ENCODE results near the gene PRXL2A.
A peak's percentile ranks its signal among the peaks of the same experiment; 100 is the strongest.

The PRXL2A gene

DNA sequence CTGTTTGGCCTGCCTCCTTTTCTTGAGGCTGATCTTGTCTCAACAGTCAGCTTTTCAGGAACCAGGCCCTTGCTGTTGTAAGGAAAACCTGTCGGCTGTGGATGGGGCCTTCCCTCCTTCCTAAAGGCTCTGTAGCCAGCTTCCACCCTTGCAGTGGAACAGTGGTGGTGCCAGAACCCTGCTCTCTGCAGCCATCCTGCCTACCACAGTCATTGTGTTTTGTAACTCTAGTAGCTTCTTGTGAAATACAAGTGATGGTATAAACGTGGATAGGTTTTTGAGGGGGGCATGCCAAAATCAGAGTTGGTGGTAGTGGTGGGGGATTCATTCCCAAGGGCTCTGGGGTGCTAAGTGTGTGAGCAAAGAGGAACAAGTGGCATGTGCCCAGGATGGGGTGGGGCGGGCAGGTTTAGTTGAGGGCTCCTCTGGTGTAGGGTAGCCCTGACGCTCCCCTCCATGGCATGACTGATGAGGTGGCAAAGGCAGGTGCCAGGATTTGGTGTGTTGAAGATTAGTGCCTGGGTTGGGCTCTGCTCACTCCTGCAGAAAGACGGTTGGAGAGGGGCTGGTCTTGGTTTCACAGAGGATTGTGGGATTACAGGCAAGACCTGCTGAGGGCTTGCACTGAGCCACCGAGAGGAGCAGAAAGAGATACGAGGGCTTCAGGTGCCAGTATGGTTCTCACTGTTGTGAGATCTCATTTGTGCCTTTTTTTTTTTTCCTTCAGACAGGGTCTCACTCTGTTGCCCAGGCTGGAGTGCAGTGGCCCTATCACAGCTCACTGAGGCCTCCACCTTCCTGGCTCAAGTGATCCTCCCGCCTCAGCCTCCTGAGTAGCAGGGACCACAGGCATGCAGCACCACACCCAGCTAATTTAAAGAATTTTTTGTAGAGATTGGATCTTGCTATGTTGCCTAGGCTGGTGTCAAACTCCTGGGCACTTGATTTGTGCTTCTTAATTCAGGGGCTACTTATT lies 53.1 kb downstream of the PRXL2A start:
- peak; percentile 73 for DNase-seq (ENCODE audit: low read depth)

DNA sequence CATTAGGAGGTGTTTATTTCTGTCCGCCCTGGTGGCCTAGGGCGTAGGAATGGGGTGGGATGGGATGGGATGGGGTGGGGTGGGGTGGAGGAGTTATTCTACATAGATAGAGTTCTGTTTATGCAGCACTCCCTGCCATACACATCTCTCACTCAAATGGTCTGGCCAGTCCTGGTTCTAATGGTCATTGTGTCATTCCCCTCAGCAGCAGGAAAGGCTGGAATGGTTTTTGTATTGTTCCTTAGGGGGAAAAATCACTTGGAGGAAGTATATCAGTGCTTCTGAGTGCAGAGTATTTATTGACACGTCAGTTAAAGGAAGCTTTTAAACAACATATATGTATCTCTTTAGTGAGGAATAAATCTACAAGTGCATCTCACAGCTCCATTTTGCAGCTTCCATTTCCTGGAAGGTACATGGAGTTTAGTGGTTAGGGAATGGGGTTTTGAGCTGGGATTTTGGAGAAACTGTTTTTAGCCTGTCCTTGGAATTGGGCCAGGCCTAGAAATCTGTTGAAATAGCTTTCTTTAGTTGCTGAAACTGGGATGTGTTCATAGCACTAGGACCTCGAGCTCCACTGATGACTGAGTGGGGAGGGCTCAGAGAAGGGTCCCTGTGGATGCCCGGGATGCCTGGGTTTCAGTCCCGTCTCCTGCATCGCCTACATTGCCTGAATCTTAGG lies 54.1 kb downstream of the PRXL2A start:
- DNase-seq (ENCODE audit: low read depth) = peak; percentile 64

DNA sequence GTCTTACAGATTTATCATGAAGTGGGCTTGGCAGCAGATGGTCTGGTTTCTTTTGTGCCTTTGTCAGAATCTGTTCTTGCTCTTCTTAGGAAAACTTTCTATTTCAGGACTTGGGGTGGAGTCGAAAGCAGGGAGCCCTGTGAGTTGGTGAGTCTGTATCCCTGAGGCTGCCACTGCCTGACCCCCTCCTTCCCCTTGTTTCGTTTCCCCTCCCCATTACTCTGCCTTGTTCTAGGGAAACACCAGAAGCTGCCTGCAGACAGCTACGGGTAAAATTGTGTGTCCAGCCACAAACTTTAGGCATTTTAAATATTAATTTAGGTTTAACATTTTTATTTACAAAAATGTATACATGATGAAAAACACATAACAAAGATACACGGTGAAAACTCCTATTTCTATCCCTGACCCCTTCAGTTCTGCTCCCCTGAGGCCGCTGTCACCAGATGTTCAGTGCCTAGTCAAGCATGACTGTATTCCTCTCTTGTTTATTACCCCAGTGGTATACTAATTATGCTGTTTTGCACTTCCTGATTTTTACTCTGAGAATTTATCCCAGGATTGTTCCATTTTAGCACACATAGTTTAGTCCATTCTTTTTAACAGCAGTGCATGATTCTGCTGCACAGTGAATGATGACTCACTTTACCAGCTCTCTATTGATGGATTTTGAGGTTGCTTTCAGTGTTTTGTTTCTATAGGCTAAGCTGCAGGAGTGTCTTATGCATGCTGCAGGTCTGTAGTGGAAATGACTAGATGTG lies 54.8 kb downstream of the PRXL2A start:
- peak; percentile 22 for DNase-seq (ENCODE audit: low read depth)

DNA sequence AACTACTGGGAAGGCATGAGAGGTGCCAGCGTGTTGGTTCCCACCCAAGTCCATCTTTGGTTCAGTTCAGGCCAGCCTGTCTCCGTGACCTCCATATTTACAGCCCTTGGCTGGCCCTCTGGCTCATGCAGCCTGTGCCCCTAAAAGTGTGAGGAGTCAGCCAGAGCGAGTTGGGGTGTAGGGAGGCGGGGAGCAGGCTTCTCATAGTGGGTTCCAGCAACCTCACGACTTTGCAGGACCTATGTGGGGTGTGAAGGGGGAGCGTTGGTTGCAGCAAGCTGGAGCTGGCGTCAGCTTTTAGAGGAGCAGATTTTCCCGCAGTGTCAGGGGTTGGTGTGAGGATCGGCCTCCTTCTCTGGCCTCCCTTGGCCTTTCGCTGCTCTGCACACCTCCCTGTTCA lies 55.5 kb downstream of the PRXL2A start:
- DNase-seq (ENCODE audit: low read depth) = no peak

DNA sequence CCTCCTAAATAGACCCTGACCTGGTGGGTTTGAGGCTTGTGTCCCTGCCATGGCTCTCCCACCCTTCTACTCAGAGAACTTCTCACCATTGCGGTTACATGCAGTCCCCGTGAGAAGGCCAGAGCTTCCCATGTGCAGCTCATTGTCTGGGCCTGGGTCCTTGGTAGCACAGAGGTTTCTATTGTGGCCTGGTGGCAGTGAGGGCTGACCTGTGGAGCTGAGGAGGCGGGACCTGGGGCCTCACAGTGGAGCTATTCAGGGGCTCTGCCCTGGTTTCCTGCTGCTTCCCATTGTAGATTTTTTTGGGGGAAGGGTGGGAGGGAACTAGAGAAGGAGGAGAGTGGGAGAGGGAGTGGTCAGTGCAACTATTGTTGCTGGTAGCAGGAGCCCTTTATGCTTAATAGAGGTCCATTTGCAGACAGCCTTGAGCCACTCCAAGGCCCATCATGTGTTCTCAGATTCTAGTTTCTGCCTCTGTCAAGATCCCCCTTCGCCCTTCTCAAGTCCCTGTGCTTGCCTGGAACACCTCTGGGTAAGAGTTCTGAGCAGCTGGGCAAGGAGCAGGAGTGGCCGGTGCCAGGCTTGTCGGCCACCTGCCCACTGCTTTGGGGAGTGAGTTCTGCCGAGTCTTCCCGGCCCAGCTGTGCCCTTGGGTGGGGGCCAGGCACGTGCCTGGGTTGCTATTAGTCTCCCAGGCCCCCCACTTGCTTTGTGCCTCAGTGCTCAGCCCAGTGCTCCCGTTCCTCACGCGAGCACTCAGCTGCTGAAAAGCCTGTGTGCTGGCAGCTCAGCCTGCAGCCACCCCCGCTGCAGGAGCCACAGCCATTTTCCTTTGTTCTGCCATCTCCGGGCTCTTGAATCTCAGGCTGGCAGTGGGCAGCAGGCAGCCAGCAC lies 56.5 kb downstream of the PRXL2A start:
- DNase-seq (ENCODE audit: low read depth) = peak; percentile 8

DNA sequence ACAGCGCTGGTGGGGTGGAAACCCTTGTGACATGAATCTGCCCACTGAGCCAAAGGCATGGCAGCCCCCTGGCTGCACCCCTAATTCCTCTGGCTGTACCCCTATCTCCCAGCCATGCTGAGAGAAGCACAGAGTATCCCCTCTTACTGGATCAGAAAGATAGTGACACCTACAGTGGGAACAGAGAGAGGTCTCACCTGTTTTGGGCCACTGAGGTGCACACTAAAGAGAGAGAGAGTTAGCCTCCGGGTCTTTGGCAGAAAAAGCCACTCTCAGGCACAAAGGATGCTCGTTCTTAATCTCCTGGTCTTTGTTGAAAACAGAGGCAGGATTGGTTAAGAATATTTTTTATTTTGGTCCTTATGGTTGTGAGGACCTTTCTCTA lies 57.1 kb downstream of the PRXL2A start:
- no peak for DNase-seq (ENCODE audit: low read depth)

DNA sequence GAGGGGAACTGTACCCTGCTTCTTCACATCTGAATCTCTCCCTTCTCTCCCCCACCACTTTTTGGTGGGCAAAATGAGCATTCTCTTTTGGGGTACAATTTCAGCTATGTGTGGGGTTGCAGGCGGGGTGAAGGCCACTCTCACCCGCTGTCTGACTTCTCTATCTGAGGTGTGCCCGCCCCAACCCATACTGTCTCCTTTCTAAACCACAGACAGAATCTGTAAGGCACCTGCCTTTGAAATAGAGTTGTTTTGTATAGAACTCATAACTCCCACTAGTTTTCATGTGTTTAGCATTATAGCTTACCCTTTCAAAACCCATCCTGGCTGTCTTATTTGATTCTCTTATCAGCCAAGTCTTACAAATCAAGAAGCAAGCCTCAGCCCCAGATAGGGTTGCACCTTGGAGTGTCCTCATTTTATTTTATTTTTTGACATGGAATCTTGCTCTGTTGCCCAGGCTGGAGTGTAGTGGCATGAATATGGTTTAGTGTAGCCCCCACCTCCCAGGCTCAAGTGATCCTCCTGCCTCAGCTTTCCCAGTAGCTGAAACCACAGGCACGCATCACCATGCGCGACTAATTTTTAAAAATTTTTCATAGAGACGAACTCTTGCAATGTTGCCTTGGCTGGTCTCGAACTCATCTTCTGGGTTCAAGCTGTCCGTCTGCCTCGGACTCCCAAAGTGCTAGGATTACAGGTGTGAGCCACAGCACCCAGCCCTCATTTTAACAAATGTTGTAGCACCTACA lies 57.7 kb downstream of the PRXL2A start:
- no peak for DNase-seq (ENCODE audit: low read depth)

DNA sequence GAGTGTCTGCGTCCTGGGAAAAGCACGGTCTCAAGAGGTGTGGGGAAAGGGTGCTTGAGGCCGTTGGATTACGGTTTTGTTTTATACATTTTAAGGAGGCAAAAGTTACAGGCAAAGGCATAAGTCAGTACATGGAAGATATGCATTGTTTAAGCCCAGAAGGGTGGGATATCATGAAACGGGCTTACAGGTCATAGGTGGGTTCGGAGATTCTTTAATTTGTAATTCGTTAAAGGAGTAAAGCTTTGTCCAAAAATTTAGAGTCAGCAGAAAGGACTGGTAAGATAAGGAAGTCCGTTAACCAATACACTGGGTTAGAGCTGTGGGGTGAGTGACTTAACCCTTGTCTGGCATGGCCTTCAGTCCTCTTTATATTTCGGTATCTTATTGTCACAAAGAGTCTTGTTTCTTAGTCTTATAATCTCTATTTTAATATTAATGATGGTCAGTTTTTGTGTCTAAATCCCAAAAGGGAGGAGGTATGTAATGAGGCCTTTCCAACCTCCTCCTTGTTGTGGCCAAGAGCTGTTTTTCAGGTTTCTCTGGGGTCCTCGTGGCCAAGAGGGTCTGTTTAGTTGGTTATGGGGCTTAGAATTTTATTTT lies 58.5 kb downstream of the PRXL2A start:
- DNase-seq (ENCODE audit: low read depth) = no peak

DNA sequence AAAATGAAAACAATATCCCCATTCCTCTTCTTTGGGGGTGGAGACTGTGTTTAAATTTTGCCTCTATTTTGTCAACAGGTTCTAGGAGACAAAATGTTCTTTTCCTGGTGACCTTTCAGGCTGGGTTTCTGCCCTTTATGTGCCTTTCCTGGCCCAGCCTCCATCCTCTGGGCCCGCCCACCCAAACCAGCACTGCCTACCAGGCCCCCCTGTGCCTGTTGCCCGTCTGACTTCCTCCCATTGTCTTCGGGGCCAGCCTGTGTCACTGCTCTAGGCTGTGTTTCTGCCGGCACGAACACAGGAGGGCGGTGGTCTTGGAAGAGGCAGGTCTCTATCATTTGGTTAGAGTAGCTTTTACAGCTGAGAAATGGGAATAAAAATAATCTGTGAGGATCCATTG lies 59.7 kb downstream of the PRXL2A start:
- DNase-seq (ENCODE audit: low read depth) = no peak

DNA sequence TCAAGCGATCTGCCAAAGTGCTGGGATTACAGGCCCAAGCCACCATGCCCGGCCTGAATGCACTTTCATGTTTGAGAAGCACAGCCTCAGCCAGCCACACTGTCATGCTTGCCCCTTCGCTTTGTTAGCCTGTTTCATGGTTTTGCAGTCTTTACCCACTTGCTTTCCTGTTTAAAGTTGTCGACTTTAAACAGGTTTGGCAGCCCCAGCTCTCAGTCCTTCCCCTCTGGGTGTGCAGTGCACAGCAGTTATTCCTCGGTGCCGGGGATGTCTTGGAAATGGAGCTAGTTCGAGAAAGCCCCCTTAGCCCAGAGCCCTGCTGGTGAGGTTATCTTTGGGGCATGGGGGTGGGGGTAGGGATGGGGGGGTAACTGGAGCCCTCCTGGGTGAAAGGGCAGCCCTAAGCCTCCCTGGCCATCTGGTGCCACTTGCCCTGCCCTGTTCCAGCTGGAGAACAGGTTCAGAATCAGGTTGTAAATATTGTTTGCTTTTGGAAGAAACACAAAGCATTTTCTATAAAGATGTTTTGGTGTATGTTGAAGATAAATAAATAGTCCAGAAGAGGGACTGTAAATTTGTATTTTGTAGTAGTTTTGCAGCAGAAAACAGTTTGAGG lies 60.6 kb downstream of the PRXL2A start:
- no peak for DNase-seq (ENCODE audit: low read depth)

DNA sequence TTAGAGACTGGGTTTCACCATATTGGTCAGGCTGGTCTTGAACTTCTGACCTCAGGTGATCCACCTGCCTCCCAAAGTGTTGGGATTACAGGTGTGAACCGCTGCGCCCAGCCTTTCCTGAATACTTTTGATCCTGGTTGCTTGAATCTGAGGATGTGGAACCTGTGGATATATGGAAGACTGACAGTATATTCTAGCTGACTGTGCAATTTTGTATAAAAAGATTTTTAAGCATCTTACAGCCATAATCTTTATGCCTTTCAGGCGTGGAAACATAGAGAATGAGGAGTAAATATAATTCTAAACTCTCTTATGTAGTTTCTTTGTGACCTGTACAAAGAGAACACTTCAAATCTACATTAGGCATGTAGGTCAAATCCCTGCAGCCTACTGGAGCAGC lies 61.9 kb downstream of the PRXL2A start:
- no peak for DNase-seq (ENCODE audit: low read depth)

DNA sequence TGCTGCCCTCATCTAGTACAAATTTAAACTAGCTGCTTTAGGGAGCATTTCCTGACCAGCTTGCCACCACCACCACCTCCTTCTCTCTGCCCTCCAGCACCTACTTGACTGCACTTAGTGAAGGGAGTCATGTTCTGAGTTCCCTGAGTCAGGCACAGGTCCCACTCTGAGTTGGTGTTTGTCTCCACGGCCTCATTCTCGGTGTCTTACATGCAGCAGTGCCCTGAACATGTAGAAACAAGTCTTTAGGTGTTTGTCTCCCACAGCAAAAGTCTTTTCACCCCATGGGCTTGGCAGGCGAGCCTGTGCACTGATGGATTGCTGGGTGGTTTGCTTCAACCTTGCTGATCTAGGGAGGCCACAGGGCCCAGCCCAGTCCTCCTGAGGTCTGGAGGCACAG lies 62.6 kb downstream of the PRXL2A start:
- no peak for DNase-seq (ENCODE audit: low read depth)

DNA sequence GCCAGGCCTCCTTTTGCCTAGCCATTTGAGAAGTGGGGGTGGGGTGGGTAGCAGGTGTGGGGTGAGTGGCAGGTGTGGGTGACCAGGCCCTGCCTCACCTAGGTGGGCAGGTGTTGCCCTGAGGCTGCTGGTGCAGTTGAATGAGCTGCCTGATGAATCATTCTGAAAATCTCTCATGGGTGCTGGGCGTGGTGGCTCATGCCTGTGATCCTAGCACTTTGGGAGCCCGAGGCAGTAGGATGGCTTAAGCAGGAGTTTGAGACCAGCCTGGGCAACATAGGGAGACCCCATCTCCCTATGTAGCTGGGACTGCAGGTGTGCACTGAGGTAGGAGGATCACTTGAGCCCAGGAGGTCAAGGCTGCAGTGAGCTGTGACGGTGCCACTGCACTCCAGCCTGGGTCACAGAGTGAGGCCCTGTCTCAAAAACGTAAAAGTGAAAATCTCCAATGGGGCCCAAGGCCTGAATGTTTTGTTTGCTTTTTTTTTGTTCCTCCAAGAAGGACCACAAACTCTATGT lies 63.4 kb downstream of the PRXL2A start:
- DNase-seq (ENCODE audit: low read depth) = no peak

DNA sequence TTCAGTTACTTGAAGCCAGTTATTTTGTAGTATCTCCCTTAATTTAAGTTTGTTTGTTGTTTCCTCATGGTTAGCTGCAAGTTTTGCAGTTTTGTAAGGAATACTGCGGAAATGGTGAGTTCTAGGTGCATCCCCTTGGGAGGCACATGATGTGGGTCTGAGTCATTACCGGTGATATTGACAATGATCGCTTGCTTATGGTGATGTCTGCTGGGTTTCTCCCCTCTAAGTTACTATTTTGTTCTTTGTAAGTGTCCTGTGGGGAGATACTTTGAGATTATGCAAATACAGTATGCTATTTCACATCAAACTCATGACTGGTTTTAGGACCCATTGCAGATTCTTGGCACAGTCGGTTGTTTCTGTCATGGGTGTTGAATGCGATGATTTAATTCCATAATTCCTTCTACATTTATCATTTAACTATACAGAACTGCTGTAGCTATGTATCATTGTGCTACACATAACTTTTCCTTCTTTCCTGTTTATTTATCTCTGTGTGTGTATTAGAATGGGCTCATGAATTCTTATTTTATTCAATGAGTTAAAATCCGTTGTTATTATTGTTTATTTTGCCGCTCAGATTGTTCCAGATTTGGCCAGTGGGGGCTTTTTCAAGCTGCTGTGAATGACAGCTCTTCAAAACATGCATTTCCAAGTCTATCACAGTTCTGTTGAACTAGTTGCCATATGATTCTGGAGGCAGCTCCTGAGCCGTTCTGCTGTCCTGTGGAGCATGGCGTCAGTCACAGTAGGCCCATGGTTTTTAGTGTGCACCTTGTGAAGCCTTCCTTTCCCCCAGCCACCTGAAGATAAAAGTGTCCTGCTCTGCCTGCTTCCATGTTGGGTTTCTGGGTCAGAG lies 64.1 kb downstream of the PRXL2A start:
- DNase-seq (ENCODE audit: low read depth) = peak; percentile 90

DNA sequence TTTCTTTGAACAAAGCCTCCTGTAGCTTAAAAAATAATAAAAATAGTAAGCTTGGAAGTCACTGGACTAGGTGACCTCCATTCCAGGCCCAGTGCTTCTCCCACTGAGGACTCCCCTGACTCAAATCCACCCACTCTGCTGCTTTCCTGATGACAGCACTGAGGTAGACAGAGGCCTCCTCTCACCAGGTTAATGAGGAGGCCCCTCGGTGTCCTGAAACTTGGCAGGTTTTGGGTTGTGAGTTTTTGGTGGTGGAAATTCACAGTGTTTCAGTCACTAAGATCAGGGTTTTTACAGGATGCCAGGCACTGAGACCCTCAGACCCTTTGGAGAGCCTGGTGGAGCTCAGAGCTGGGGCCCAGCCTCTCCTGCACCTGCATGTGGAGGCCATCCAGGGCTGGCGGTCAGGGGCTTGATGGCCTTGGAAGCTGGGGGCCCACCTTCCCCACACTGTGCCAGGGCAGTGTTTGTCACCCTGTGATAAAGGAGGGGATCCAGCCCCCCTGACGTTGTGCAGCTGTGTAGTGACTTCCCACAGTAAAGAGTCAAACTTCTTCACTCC lies 64.8 kb downstream of the PRXL2A start:
- no peak for DNase-seq (ENCODE audit: low read depth)

DNA sequence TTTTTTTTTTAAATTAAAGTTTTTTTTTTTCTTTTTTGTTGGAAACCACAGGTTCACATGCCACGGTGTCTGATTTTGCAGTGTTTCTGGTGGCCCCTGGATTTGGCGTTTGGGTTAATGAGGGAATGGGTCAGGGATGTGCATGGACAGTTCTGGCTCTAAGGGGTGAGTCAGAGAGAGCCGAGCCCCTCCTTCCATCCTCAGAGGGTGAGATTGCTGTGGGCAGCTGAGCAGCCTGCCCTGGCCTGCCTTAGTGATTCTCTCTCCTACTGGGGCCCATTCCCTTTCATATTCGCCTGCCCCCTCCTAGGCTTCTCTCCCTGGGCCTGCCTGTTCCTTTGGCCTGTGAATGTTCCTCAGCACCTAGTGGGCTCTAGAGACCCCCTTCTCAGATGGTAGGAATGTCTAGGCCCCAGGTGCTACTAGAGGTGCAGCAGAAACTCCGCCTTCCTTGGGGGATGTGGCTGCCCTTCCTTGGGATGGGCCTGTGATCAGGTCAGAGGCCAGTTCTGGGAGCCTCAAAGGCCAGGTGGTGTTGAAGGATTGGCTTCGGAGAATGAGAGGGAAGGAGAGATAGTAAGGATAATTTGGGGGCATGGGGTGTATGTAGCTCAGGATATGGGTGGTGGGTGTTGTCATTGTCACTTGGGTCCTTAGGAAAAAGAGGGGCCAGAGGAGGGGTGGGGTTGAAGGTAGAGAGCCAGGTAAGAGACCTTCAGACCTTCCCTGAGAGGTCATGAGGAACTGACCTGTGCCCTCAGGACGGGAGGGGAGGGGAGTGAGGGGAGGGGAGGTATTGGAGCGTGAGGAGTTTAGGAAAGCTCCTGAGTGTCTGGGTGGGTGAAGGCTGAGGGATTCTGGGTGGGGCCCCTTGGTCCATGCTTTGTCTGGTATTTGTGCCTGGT lies 65.6 kb downstream of the PRXL2A start:
- DNase-seq (ENCODE audit: low read depth) = no peak

DNA sequence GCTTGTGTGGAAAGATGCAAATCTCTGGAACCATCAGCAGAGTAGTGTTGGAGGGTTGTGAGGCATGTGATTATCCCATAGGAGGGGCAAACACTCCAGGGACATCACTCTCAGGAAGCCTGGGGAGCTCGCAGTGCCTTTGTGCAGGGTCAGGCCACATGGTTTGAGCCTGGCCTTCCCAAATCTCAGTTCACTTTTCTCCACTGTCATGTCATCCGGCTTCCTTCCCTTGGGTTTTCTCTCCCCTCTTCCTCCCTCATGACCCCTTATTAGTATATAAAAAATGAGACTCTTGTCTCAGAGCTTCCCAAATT lies 66.2 kb downstream of the PRXL2A start:
- no peak for DNase-seq (ENCODE audit: low read depth)

DNA sequence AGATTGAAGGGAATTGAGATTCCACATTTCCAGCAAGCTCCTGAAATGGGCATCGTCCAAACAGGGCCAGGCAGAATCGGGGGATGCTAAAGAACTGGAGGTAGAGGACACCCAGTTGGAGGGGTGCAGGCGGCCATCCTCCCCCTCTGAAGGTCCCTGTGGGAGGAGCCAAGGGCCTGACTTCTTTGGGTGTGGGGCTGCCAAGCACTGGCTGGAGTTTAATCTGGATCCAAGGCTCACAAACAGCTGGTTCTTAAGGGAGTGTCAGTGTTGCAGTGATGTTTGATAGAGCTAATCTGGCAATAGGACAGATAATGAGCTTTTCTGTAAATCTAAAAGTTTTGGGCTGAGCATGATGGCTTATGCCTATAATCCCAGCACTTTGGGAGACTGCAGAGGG lies 66.6 kb downstream of the PRXL2A start:
- no peak for DNase-seq (ENCODE audit: low read depth)
